ENCODE results near the gene PRKD1. TPM values are rescaled to one million over a fixed set of nuclear protein-coding genes. Genes with fewer than 3 reads are reported as not detected.

The PRKD1 gene
- 4.1 and 10.7 TPM in 2 replicates for total RNA-seq

GRCh38 chr14:29927376-29928116 is at the start of gene PRKD1:
Gene PRKD1, minus strand, starts transcription at chr14:29927847.

Data from dermis lymphatic vessel endothelial cell (primary cell).